ENCODE data around the gene FBXO3.
"Not testable (repeated sequence)": the region's sequence is repeated elsewhere in the genome, so short reads cannot be mapped to it uniquely, and the experiment has no call there.

The FBXO3 gene

GRCh38 chr11:33773987-33774735 is at the start of gene FBXO3:
TSS of gene FBXO3 (minus strand) at chr11:33774520. CDS start at chr11:33774497, 23 bp downstream.
- peak; percentile 71 to 77 for DNase-seq (ENCODE audit: low read depth in 1 of 2, low spot score in 1 of 2)

GRCh38 chr11:33822981-33823380 is 48.7 kb upstream of the FBXO3 start:
- not testable (repeated sequence) for DNase-seq (ENCODE audit: low read depth in 1 of 2, low spot score in 1 of 2)

- DNase-seq (ENCODE audit: low read depth in 1 of 2, low spot score in 1 of 2) = no peak
These were observed 45.1 kb upstream of the FBXO3 start for GRCh38 chr11:33819278-33820035.

GRCh38 chr11:33808228-33808828 is 34.0 kb upstream of the FBXO3 start:
- DNase-seq (ENCODE audit: low read depth in 1 of 2, low spot score in 1 of 2) = peak; percentile 64 to 81

- no peak for DNase-seq (ENCODE audit: low read depth in 1 of 2, low spot score in 1 of 2)
These were observed 30.2 kb upstream of the FBXO3 start for GRCh38 chr11:33804471-33804870.

- no peak for DNase-seq (ENCODE audit: low read depth in 1 of 2, low spot score in 1 of 2)
These were observed 28.1 kb upstream of the FBXO3 start for GRCh38 chr11:33802194-33802950.

GRCh38 chr11:33801821-33802193 is 27.5 kb upstream of the FBXO3 start:
- no peak for DNase-seq (ENCODE audit: low read depth in 1 of 2, low spot score in 1 of 2)

- no peak for DNase-seq (ENCODE audit: low read depth in 1 of 2, low spot score in 1 of 2)
These were observed 23.6 kb upstream of the FBXO3 start for GRCh38 chr11:33797879-33798278.

- DNase-seq (ENCODE audit: low read depth in 1 of 2, low spot score in 1 of 2) = no peak
These were observed 15.7 kb upstream of the FBXO3 start for GRCh38 chr11:33790040-33790439.

GRCh38 chr11:33788095-33788494 is 13.8 kb upstream of the FBXO3 start:
- not testable (repeated sequence) for DNase-seq (ENCODE audit: low read depth in 1 of 2, low spot score in 1 of 2)

GRCh38 chr11:33787076-33787475 is 12.8 kb upstream of the FBXO3 start:
- DNase-seq (ENCODE audit: low read depth in 1 of 2, low spot score in 1 of 2) = no peak

- DNase-seq (ENCODE audit: low read depth in 1 of 2, low spot score in 1 of 2) = no peak
These were observed 11.3 kb upstream of the FBXO3 start for GRCh38 chr11:33785609-33786008.

GRCh38 chr11:33779849-33780528 is 5.7 kb upstream of the FBXO3 start:
- DNase-seq (ENCODE audit: low read depth in 1 of 2, low spot score in 1 of 2) = no peak

- DNase-seq (ENCODE audit: low read depth in 1 of 2, low spot score in 1 of 2) = no peak
These were observed 4.4 kb upstream of the FBXO3 start for GRCh38 chr11:33778675-33779074.

- no peak for DNase-seq (ENCODE audit: low read depth in 1 of 2, low spot score in 1 of 2)
These were observed 3.6 kb upstream of the FBXO3 start for GRCh38 chr11:33777906-33778305.

GRCh38 chr11:33775832-33776470 is 1.6 kb upstream of the FBXO3 start:
- no peak for DNase-seq (ENCODE audit: low read depth in 1 of 2, low spot score in 1 of 2)

- DNase-seq (ENCODE audit: low read depth in 1 of 2, low spot score in 1 of 2) = no peak
These were observed 1.1 kb upstream of the FBXO3 start for GRCh38 chr11:33775467-33775807.

GRCh38 chr11:33774736-33775466 is 581 bp upstream of the FBXO3 start:
- no peak for DNase-seq (ENCODE audit: low read depth in 1 of 2, low spot score in 1 of 2)

- DNase-seq (ENCODE audit: low read depth in 1 of 2, low spot score in 1 of 2) = no peak
These were observed 825 bp downstream of the FBXO3 start for GRCh38 chr11:33773404-33773986.
